Measurements from ENCODE around the gene SMIM10.
A peak's percentile ranks its signal among the peaks of the same experiment; 100 is the strongest.
"Not testable (repeated sequence)": the region's sequence is repeated elsewhere in the genome, so short reads cannot be mapped to it uniquely, and the experiment has no call there.

SMIM10 gene

DNA sequence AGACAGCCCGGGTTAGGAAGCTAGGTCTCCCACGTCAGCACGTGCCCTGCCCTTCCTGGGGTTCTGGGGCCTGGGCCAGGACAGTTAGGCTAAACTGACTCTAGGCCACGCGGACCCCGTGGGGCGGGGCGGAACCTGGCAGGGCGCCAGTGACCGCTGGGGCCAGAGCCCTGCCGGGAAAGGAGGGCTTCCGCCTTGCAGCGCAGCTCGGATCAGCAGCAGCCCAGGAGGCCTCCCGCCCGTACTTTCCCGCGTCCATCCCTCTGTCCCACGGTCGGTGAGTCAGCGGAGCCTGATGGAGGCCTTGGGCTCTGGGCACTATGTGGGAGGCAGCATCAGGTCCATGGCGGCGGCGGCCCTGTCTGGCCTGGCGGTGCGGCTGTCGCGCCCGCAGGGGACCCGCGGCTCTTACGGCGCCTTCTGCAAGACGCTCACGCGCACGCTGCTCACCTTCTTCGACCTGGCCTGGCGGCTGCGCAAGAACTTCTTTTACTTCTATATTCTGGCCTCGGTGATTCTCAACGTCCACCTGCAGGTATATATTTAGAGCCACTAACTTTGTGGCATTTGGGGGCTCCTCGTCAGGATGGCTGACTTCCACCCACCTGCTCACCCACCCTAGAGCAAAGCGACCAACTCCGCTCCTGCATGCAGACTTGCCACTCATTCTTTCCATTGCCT is at the start of gene SMIM10:
Gene SMIM10 (plus strand): TSS at position 191 of the 681 bp plus-strand sequence. CDS start 105 bp downstream, at position 296.
- DNase-seq = peak; percentile 46

DNA sequence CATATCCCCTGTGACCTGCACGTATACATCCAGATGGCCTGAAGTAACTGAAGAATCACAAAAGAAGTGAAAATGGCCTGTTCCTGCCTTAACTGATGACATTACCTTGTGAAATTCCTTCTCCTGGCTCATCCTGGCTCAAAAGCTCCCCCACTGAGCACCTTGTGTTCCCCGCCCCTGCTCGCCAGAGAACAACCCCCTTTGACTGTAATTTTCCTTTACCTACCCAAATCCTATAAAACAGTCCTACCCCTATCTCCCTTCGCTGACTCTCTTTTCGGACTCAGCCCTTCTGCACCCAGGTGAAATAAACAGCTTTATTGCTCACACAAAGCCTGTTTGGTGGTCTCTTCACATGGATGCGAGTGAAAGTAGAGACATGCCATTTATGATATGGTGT is 44.4 kb upstream of the SMIM10 start:
- DNase-seq = not testable (repeated sequence)

- no peak for DNase-seq
Measured at GRCh38 chrX:134948333-134949241, 42.2 kb upstream of the SMIM10 start.

- DNase-seq = no peak
Measured at GRCh38 chrX:134949271-134949670, 41.5 kb upstream of the SMIM10 start.

- DNase-seq = no peak
Measured at GRCh38 chrX:134957836-134958235, 33.0 kb upstream of the SMIM10 start.

DNA sequence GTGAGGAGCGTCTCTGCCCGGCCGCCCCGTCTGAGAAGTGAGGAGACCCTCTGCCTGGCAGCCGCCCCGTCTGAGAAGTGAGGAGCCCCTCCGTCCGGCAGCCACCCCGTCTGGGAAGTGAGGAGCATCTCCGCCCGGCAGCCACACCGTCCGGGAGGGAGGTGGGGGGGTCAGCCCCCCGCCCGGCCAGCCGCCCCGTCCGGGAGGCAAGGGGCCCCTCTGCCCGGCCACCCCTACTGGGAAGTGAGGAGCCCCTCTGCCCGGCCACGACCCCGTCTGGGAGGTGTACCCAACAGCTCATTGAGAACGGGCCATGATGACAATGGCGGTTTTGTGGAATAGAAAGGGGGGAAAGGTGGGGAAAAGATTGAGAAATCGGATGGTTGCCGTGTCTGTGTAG is 30.4 kb upstream of the SMIM10 start:
- DNase-seq = not testable (repeated sequence)

DNA sequence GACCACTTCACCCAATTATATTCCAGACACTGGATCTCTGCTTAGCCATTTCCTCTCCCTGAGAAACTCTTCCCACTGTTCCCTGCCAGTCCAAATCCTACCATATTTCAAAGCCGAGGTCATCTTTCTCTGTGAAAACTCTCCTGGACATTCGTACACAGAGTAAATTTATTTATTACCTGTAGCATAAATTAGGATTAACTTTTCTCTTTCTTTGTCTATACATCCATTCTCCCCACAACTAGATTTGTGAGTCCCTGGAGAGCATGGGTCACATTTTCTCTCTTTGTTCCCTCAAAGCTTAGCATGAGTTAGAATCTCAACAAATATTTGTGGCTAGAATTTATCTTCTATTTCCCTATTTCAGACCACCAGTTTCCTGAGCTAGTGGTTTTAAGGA is 27.8 kb upstream of the SMIM10 start:
- DNase-seq = no peak

DNA sequence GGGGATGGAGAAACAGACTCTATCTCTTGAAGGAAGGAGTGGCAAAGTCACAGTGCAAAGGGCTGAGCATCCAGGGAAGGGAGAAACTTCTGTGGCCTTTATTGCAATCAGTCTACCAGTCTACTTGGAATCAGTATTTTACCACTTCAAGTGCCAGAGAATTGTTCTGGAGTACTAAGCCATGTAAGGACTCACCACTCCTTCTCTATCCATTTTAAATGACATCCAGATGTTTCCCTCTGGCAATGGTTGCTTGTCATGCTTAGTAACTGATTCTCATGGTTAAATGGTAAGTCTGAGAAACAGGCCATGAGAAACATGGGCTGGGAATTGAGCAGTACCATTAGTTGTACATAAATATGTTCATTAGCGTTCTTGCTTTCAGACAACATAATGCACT is 21.1 kb upstream of the SMIM10 start:
- DNase-seq = no peak

- no peak for DNase-seq
Measured at GRCh38 chrX:134971926-134972325, 18.9 kb upstream of the SMIM10 start.

DNA sequence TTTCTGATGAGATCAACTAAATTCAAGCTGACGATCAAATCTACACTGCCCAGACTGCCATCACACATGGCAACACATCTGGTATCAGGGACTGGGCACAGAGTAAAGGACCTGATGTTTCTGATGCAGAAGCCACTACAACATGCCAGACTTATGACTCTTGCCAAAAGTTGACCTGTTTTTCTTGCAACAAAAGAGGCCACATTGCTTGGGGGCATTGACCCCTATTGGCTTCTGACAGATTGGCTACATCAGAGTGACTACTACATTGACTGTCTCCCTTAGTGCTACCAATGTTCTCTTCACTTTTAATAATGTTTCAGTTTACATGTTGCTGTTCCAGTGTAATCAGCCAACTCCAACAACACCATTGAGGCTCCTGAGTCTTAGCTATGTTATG is 15.3 kb upstream of the SMIM10 start:
- DNase-seq = no peak

GRCh38 chrX:134981910-134982309 is 8.9 kb upstream of the SMIM10 start:
- no peak for DNase-seq

DNA sequence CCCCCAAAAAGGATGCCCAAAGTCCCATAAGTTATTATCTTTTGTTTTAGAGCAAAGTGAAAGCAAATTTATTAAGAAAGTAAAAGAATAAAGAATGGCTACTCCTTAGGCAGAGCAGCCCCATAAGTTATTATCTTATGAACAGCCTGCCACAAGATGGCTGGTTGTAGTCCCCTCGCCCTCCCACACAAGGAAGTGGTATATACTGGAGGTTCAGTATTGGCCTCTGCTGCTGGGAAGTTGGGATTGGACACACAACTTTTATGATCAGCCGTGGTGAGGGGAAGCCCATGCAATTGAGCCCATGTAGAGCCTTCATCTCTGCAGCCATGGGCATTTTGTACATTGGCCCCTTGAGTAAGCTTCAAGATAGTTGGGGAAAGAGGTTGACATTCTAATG is 8.0 kb upstream of the SMIM10 start:
- DNase-seq = no peak

- DNase-seq = no peak
Measured at GRCh38 chrX:134985479-134985878, 5.3 kb upstream of the SMIM10 start.

- no peak for DNase-seq
Measured at GRCh38 chrX:134990475-134990800, 353 bp upstream of the SMIM10 start.

- DNase-seq = no peak
Measured at GRCh38 chrX:134997646-134998045, 6.9 kb downstream of the SMIM10 start.

DNA sequence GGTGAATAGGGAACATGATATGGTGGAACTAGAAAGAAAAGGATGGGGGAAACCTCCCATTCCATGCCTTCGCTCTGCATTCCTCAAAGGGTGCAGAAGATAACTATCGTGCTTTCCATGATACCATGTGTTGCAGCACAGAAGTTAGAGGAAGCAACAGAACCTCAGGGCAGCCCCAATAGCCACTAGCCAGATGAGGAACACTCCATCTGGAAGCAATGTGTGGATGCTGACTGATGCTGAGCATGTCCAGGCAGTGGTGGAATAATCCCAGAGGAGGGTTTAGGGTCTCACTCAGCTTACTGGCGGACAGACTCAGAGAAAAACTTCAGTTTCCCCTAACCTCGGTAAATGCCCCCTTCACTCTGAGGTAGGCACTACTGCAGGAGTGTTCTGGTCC is 7.5 kb downstream of the SMIM10 start:
- no peak for DNase-seq

DNA sequence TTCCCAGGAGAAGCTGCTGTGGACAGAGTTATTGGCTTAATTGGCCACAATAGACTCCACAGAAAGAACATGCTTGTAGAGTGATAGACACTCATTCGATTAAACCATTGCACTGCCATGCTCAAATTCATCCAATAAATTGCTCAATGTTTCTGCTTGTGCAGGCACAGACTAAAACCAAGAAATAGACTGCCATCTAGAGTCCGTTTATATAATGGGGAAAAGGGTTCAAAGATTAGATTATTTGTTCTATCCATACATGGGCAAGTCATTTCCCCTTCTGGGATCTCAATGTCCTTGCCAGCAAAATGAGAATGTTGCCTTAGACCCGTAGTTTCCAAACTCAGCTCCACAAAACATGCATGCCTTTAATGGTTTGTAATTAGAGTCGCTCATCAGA is 8.7 kb downstream of the SMIM10 start:
- DNase-seq = no peak

- no peak for DNase-seq
Measured at GRCh38 chrX:135000516-135000915, 9.7 kb downstream of the SMIM10 start.

DNA sequence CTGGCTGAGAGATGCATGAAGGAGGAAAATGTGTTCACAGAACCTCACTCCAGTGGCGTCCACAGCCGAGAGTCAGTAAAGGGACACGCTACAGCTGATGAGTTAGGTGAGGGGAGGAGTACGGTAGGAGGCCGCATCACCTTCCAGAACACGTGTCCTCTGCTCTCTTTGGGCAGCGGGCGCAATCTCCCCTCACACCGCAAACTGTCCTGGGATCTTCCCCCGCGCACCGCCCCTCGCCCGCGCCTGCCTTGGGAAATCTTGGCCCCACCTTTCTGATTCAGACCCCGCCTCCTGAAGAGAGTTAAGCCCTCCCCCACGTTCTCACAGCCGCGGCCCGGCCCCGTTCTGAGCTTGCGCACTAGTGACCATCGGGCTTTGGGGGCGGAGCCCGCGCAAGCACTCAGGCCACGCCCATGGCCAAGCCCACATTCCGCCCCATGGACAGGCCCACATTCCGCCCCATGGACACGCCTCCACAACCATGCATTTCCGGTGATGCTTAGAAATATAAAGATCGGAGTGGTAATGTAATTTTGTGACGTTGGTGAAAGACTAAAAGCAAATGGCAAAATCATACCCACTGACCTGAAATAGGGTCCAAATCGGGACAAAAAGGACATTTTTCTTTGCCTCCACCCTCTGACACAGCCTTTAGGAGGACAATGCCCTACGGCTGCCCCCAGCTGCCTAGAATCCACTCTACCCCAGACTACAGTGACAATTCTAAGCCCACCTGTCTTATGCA is 13.3 kb downstream of the SMIM10 start:
- peak; percentile 90 for DNase-seq

DNA sequence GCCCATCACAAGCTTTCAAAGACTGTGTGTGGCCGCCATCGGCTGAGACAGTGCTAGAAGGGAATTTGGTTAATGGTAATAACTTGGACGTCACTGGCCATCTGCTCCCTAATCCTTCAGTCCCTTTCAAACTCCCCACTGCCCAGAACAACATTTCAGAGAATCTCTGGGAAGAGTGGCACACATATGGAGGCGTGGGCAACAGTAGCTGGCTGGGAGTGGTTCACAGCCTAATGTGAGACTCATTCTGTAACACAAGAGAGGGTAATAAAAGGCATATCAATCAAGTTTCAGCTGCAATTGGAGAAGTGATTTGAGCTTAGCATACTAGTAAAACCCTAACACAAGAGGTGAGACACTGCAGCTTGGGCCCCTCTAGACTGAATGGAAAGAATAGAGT is 15.4 kb downstream of the SMIM10 start:
- no peak for DNase-seq

DNA sequence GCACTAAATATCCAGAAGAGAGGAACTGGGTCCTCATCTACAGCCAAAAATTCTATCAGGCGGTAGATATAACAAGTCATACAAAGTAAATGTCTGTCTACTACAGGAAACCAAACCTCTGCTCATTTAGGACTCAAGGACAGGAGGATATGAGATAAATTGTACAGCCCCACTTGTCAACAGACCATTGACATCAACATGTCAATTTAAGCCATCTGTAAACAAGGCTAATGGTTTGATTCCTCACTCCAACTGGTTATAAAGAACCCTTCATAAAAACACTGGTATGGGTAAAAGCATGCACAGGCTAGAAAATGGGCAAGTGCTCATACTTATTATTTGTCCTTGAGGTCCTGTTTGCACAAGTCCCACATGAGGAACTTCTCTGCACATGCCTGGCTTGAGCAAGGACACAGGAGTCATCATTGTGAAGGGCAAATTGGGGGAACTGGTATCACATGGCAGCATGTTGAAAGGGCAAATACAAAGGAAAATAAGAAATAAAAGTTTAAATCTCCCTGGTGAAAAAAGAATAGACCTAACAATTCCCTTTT is 18.3 kb downstream of the SMIM10 start:
- DNase-seq = no peak

DNA sequence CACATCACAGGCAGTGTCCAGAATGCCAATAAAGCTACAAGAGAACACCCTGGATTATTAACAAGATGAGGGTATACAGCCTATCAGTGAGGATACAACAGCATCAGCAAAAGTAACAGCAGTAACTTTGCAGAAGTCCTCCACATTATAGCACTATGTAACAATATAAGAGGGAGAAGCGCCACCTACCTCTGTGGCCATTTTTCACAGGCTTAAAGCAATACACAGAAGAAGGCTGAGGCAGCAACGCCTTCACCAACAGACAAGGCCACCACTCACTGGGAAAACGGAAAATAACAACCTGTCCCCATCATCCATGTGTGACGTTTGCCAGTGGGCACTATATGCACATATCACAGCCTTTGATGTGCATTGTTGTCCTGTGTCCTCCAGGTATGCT is 19.0 kb downstream of the SMIM10 start:
- no peak for DNase-seq

DNA sequence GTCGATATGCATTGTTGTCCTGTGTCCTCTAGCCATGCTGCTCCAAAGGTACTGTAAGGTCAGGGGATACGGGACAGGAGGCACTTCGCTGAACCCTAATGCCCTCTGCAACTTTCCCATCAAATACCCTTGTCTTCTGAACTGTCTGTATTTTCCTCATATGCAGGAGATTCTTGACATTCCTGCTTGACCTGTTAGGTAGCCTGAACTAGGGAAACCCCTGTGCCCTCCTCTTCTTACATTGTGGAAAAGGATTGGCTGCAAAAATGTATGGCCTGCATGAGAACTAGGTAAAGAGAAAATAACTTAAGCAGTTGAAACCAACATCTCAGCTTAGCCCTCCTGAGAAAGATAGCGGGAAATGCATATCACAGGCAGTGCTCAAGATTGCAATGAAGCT is 20.1 kb downstream of the SMIM10 start:
- DNase-seq = no peak
